ENCODE results near the gene BSPH1.
"Not testable (repeated sequence)": the region's sequence is repeated elsewhere in the genome, so short reads cannot be mapped to it uniquely, and the experiment has no call there.

GRCh38 chr19:47920107-47920506 is 71.9 kb downstream of the BSPH1 start:
- not testable (repeated sequence) for TF ChIP-seq POLR2AphosphoS5 (IDR thresholded peaks at IDR 0.05; ENCODE audit: borderline replicate concordance, low read depth, low read length); EZH2 (IDR thresholded peaks at IDR 0.05)
